Myocyte (in vitro differentiated cells): Measurements from ENCODE around the gene AKT3. TPM values are rescaled to one million over a fixed set of nuclear protein-coding genes. Genes with fewer than 3 reads are reported as not detected.
A peak's percentile ranks its signal among the peaks of the same experiment; 100 is the strongest.

Source experiments
- DNase-seq: peaks from one replicate; pipeline ENCODE4 v3.0.0-alpha.2; 2012; ENCODE audit warnings: low read depth
- total RNA-seq: library from RNA; depleted of rRNA; stranded (reverse); fragments of >200 nt; gene quantifications from 2 replicates; pipeline ENCODE4 v1.2.3, GENCODE V29; 2014

The AKT3 gene
- total RNA-seq, 1 donor from 2014 or later = 9.4 TPM

GRCh38 chr1:243490748-243491686 lies 359.0 kb downstream of the AKT3 start:
- DNase-seq = peak; percentile 57

- no peak for DNase-seq
Measured at GRCh38 chr1:243489681-243490546, 360.1 kb downstream of the AKT3 start.

- DNase-seq = no peak
Measured at GRCh38 chr1:243489158-243489527, 360.9 kb downstream of the AKT3 start.

GRCh38 chr1:243488459-243489157 lies 361.4 kb downstream of the AKT3 start:
- DNase-seq = no peak

GRCh38 chr1:243487649-243488227 lies 362.3 kb downstream of the AKT3 start:
- DNase-seq = no peak

- DNase-seq = no peak
Measured at GRCh38 chr1:243487036-243487648, 362.9 kb downstream of the AKT3 start.

- DNase-seq = no peak
Measured at GRCh38 chr1:243483952-243484351, 366.1 kb downstream of the AKT3 start.

GRCh38 chr1:243483071-243483771 lies 366.8 kb downstream of the AKT3 start:
- no peak for DNase-seq

GRCh38 chr1:243482141-243483022 lies 367.7 kb downstream of the AKT3 start:
- DNase-seq = peak; percentile 90

- no peak for DNase-seq
Measured at GRCh38 chr1:243481101-243481500, 368.9 kb downstream of the AKT3 start.

- DNase-seq = no peak
Measured at GRCh38 chr1:243477731-243478290, 372.2 kb downstream of the AKT3 start.

GRCh38 chr1:243475966-243476365 lies 374.1 kb downstream of the AKT3 start:
- no peak for DNase-seq

- DNase-seq = no peak
Measured at GRCh38 chr1:243474906-243475305, 375.1 kb downstream of the AKT3 start.

- no peak for DNase-seq
Measured at GRCh38 chr1:243474136-243474881, 375.7 kb downstream of the AKT3 start.

- DNase-seq = peak; percentile 27
Measured at GRCh38 chr1:243473227-243474135, 376.6 kb downstream of the AKT3 start.
